ENCODE measurements around the gene MMP10.

Gene MMP10

DNA sequence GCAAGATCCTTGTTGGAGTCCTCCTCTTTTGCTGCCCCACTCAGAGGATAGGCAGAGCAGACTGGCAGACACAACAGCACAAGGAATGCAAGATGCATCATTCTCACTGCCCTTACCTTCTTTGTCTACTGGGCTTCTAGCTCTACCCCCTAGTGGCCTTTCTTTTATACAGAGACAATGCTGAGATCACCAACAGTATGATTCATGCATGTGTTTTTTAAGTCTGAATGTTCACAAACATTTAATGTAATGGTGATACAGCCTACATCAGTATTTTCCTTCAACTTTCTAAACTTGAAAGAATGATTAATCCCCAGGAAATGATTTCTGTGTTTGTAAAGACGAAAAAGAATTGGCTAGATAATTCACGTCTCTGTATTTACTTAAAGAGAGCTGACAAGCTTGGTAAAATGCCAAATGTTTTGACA is at the start of gene MMP10:
Gene MMP10, minus strand, starts transcription at position 138 of the 428 bp plus-strand sequence. Its CDS starts 37 bp downstream, at position 101.
- Mint-ChIP-seq H3K27ac (no peak within 1 kb of the TSS), H3K36me3 (no peaks in the 10 kb centered on the region), H3K9me3 (no peaks in the 10 kb centered on the region), H3K4me1 (no peaks in the 10 kb centered on the region), H3K27me3 (peaks cover 13% of the 10 kb centered on the region), H3K4me3 (no peak within 1 kb of the TSS)

DNA sequence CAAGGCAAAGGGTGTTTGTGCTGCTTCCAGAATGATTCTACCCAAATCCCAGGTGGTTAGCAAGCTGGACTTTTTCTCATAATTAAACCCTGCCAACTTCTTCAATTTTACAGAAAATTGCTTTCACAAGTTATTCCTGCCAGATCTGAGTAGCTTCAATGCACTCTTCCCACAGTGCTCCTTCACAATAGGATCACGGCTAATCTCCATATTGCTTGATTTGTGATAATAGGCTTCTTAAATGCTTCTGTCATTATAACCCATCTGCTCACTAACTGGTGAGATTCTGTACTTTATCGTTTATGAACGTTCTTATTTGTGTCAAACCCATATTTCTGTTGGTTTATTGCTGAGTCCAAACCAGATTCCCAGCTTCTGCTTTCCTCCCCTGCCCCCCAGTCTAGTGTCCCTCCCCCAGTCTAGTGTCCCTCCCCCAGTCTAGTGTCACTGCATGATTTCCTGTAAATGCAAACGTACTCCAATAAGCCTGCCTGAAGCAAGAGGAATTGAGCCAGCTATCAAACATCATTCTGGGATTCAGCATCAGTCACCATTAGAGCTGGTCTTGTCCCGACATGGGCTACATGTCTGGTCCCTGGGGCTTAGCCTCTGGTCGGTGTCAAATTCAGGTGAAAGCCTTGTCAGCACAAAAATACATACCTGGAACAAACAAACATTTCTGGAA is 49.0 kb upstream of the MMP10 start:
- H3K36me3 Mint-ChIP-seq, result no peaks in the 10 kb centered on the region
- no peaks in the 10 kb centered on the region for H3K9me3 Mint-ChIP-seq
- H3K27ac Mint-ChIP-seq, result no peak overlapping the region
- H3K27me3 Mint-ChIP-seq, result peaks cover 25% of the 10 kb centered on the region
- no peak overlapping the region for H3K4me3 Mint-ChIP-seq
- H3K4me1 Mint-ChIP-seq, result no peaks in the 10 kb centered on the region

DNA sequence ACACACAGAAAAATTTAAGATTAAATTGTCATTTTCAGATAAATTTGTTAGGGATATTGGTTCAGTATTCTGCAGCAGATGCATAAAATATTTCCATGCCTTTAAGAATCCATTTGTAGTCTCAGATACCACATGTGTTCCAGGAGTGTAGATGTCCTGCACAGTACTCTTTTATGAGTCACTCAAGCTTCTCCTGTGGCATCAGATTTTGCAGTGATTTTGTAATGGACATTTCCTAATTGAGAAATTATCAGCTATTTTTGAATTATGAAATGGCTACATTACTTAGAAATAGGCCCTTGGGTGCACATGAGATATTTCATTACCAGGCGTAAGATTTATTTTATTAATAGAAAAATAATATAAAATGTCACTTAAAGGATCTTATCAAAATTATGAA is 44.1 kb upstream of the MMP10 start:
- H3K4me1 Mint-ChIP-seq, result no peaks in the 10 kb centered on the region
- H3K4me3 Mint-ChIP-seq, result no peak overlapping the region
- no peaks in the 10 kb centered on the region for H3K9me3 Mint-ChIP-seq
- H3K36me3 Mint-ChIP-seq, result no peaks in the 10 kb centered on the region
- H3K27ac Mint-ChIP-seq, result no peak overlapping the region
- peaks cover 14% of the 10 kb centered on the region for H3K27me3 Mint-ChIP-seq

DNA sequence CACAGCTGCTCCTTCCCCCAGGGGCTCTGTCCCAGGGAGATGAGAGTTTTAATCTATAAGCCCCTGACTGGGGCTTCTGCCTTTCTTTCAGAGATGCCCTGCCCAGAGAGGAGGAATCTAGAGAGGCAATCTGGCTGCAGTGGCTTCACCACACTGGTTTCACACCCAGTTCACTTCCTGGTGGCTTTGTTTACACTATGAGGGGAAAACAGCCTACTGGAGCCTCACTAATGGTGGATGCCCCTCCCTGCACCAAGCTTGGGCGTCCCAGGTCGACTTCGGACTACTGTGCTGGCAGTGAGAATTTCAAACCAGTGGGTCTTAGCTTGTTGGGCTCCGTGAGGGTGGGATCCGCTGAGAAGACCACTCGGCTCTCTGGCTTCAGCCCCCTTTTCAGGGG is 39.1 kb upstream of the MMP10 start:
- H3K4me3 Mint-ChIP-seq, result no peak overlapping the region
- no peaks in the 10 kb centered on the region for H3K4me1 Mint-ChIP-seq
- peaks cover 12% of the 10 kb centered on the region for H3K9me3 Mint-ChIP-seq
- peaks cover 1% of the 10 kb centered on the region for H3K27me3 Mint-ChIP-seq
- no peak overlapping the region for H3K27ac Mint-ChIP-seq
- no peaks in the 10 kb centered on the region for H3K36me3 Mint-ChIP-seq

DNA sequence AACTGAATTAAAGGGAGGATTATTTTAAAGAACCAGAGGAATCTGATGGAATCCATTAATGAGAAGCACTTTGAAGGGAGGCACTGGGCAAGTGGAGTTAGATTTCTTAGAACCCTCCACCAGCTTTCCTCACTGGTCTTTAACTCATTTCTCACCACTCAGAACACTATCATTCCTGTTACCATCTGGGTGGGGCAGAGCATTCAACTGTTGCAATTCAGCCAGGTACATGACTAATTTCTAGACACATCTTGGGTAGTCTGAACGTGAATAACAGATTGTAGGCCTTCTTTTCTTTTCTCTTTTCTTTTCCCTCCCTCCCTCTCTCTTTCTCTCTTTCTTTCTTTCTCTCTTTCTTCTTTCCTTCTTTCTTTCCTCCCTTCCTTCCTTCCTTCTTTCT is 33.1 kb upstream of the MMP10 start:
- no peaks in the 10 kb centered on the region for H3K36me3 Mint-ChIP-seq
- peaks cover 10% of the 10 kb centered on the region for H3K9me3 Mint-ChIP-seq
- no peaks in the 10 kb centered on the region for H3K4me1 Mint-ChIP-seq
- no peak overlapping the region for H3K4me3 Mint-ChIP-seq
- H3K27me3 Mint-ChIP-seq, result peaks cover 2% of the 10 kb centered on the region
- no peak overlapping the region for H3K27ac Mint-ChIP-seq

DNA sequence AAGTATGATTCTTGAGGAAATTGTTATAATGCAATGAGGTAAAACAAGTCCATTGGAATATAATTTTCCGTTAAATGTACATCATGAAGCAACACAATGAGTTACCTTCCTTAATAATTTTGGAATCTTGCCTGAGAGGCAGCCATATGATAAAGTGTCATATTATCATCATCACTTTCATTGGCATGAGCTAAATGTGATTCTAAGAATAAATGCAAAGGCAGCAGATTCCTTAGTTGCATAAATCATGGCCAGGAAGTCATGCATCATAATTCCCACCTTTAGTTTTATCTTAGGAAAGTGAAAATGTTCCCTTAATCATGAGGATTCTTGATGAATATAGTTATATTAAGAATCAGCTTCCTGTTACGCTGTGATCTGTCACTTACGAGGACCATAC is 31.8 kb upstream of the MMP10 start:
- Mint-ChIP-seq H3K27ac (no peak overlapping the region), H3K36me3 (no peaks in the 10 kb centered on the region), H3K4me3 (no peak overlapping the region), H3K4me1 (no peaks in the 10 kb centered on the region), H3K27me3 (peaks cover 2% of the 10 kb centered on the region), H3K9me3 (peaks cover 7% of the 10 kb centered on the region)

DNA sequence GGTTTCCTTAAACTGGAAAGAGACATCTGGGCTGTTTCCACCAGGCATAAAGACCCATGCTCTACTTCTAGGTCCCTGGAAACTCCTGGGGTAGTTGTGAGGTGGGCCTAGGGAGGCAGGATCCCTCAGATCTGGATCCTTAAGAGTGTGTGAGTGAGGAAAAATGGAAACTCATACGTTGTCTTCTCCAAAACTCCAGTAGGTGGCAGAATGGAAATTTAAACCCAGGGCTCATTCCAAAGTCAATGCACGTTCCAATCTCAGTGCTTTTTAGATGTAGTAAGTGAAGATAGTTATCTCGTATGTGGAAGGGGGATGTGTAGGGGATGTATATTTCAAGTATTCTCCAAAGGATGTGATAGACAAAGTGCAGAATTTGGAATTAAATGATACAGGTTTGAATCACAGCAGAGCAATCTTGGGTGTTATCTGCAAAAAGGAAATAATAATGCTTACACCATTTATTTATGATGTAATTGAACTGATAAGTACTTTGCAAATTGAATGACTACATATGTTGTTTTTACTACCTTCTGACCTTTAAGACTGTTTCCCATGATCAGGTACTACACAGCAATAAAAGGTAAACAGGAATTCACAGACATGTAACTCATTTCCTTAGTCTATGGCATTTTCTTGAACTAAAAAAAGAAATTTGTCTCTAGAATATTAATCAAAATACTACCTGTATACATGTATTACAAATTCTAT is 30.7 kb upstream of the MMP10 start:
- Mint-ChIP-seq H3K36me3 (no peaks in the 10 kb centered on the region), H3K4me3 (no peak overlapping the region), H3K27me3 (peaks cover 1% of the 10 kb centered on the region), H3K27ac (no peak overlapping the region), H3K9me3 (no peaks in the 10 kb centered on the region), H3K4me1 (no peaks in the 10 kb centered on the region)

DNA sequence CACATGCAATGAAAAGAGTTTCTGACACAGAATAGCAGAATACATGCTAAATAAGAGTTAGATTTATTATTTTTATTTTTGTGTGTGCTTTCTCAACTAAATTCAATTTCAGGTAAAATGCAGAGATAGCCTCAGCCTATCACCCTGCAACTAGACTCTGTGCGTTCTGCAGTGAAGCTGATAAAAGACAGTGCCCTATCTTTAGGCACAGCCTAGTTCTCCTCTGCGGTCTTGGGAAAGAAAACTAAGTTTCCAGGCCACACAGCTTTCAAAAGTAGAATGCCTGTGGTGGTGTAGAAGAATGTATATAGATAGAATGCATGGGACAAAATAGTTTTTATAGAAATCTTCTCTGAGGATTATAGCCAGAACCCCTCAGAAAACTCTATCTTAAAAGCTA is 29.5 kb upstream of the MMP10 start:
- no peak overlapping the region for H3K27ac Mint-ChIP-seq
- H3K27me3 Mint-ChIP-seq, result peaks cover 1% of the 10 kb centered on the region
- no peaks in the 10 kb centered on the region for H3K4me1 Mint-ChIP-seq
- H3K9me3 Mint-ChIP-seq, result no peaks in the 10 kb centered on the region
- H3K36me3 Mint-ChIP-seq, result no peaks in the 10 kb centered on the region
- H3K4me3 Mint-ChIP-seq, result no peak overlapping the region

DNA sequence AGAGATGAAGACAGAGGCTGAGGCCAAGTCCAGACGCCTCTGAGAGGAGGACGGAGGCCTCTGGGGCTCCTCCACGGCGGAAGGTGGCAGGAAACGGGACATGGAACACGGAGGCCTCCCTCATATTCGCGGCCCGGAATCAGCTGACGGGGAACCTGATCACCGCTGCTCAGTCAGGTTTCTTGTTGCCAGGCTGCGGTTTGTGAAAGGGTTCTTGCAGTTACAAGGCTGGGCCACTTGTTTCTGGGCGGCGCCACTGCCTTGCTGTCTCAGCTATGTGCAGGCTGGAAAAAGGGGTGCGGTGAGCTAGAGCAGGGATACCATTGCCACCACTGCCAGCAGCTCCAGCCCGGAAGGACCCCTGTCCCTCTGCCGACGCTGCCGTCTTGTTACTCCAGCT is 27.5 kb upstream of the MMP10 start:
- Mint-ChIP-seq H3K36me3 (no peaks in the 10 kb centered on the region), H3K27ac (no peak overlapping the region), H3K4me3 (no peak overlapping the region), H3K4me1 (no peaks in the 10 kb centered on the region), H3K27me3 (peaks cover 6% of the 10 kb centered on the region), H3K9me3 (no peaks in the 10 kb centered on the region)

DNA sequence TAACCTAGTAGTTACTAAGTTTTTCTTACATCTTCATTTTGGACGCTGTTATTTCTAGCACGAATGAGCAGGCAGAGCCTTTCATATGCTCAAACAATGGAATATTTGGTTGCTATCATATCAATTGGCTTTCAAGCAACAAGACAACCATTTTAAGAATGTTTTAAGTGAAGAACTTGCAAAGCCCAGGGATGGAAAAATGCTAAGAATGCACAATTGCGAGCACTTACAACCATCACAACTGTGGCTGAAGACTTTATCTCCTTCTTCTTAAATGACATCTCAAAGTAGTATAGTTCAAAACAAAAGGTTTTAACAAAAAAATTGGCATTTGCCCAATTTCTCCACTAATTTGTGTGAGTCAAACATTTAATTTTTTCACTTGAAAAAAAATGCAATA is 25.9 kb upstream of the MMP10 start:
- peaks cover 9% of the 10 kb centered on the region for H3K27me3 Mint-ChIP-seq
- no peaks in the 10 kb centered on the region for H3K9me3 Mint-ChIP-seq
- no peaks in the 10 kb centered on the region for H3K36me3 Mint-ChIP-seq
- H3K4me1 Mint-ChIP-seq, result no peaks in the 10 kb centered on the region
- H3K4me3 Mint-ChIP-seq, result no peak overlapping the region
- H3K27ac Mint-ChIP-seq, result no peak overlapping the region

DNA sequence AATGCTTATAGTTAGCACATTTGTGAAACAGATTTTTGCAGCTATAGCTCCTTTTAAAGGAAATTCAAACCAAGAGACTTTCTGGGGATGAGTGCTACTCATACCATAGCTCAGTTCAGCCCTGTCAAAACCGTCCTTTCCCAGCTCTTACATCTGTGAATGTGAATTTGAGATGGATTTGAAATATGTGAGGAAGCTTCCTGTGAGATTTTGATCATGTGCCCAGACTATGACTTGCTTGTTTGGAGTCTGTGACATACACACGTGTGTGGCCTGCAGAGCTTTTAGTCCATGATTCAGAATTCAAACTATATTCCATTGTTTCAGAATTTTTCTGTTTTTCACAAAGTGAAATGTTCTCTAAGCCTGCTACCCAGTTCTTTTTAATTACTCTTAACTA is 21.9 kb upstream of the MMP10 start:
- H3K9me3 Mint-ChIP-seq, result no peaks in the 10 kb centered on the region
- no peak overlapping the region for H3K4me3 Mint-ChIP-seq
- H3K4me1 Mint-ChIP-seq, result no peaks in the 10 kb centered on the region
- peaks cover 8% of the 10 kb centered on the region for H3K27me3 Mint-ChIP-seq
- no peaks in the 10 kb centered on the region for H3K36me3 Mint-ChIP-seq
- H3K27ac Mint-ChIP-seq, result no peak overlapping the region

DNA sequence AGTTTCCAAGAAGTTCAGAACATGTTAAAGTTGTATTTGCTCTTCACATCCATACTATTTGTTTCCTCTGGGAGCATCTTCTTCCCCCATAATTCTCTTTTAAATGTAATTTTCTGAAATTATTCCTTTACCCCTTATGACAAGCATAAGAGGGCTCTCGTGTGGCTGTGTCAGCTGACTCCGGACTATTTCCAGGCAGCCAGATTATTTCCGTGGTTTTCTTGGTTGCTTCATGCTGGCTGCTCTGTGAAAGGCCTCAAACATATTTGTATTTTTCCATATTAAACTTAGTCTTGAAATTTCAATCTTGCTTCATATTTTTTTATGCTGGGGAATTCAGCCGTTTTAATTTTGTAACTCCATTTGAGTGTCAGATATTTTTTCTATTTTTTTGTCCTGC is 20.3 kb upstream of the MMP10 start:
- no peaks in the 10 kb centered on the region for H3K4me1 Mint-ChIP-seq
- H3K27ac Mint-ChIP-seq, result no peak overlapping the region
- no peaks in the 10 kb centered on the region for H3K9me3 Mint-ChIP-seq
- no peak overlapping the region for H3K4me3 Mint-ChIP-seq
- H3K27me3 Mint-ChIP-seq, result peaks cover 8% of the 10 kb centered on the region
- no peaks in the 10 kb centered on the region for H3K36me3 Mint-ChIP-seq

DNA sequence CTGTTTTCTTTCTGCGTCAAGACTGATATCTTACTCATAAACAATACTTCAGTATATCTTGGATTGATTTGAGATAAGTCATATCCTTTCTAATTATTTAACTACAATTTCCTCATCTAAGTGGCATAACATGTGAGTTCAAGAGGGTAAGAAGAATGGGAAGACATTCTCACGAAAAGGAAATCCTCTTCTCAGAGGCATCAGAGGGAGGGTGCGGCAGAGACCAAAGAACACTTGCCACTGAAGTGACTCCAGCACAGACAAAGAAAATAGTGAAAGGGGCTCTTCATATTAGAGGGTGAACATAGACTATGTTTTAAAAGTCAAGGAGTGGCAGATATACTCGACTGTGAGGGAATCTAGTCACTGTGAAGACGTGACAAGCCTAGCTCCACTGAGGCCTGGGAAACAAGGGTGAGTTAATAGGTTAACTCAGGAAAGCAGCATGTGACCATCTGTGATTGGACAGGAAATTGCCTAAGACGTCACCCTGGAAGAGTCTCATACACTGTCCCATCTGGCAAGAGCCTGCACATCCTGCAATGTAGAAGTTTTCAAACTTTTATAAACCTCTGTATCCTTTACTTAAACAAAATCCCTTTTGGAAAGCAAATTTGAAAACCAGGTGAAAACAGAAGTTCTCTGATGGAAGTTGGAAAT is 19.4 kb upstream of the MMP10 start:
- Mint-ChIP-seq H3K27ac (no peak overlapping the region), H3K36me3 (no peaks in the 10 kb centered on the region), H3K4me1 (no peaks in the 10 kb centered on the region), H3K9me3 (no peaks in the 10 kb centered on the region), H3K27me3 (peaks cover 8% of the 10 kb centered on the region), H3K4me3 (no peak overlapping the region)

DNA sequence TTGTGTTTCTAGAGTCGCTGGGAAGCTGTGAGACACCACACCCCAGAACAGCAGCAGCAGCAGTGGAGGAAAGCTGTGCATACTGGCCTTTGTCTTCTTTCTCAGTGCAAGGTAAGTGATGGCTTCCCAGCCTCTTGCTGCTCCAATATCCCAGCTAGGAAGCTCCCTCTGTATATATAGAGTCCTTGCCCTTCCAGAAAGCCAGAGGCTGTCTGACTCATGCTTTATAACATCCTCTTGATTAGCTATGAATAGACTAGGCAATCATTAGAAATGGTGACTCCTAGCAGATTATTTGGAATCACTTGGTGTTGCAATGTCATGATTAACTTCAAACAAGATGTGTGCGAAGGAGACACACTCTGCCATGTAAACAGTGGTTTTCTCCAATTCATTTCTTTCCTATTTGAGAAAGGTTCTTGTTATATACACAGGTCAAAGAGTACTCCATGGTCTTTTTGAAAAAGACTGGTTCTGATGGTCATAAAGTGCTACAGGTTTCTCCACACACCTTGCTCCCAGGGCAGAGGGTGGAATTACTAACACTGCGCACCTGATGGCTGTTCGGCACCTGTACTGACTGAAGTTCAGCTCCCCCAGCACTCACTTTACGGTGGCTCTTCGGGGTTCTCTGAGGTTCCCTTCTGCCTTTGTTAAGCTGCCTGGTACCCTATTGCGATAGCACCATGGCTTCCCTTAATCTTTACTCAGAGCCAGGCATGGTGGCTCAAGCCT is 17.8 kb upstream of the MMP10 start, which contains the start of gene MMP1:
Gene MMP1, minus strand, starts transcription at position 149 of the 735 bp plus-strand sequence. Its CDS starts 68 bp downstream, at position 81.
- Mint-ChIP-seq H3K4me3 (no peak within 1 kb of the TSS), H3K27ac (no peak within 1 kb of the TSS)

DNA sequence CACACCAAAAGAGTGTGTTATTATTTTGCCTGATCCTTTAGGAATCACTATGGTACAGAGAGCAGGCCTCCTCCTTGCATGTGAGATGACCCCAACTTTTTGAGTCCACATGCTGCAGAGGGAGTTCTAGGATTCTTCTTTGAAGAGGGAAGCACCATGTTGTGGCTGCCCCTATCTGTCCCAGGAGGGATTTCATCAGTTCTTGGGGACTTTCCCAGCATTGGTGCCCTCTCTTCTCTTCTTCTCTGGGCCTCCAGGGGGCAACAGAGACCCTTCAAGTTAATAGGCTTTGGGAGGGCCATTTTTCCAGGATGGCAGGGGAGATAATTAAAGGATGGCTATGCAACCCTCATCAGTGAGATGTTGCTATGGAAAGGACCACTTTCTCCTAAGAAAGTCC is 14.0 kb upstream of the MMP10 start:
- H3K4me1 Mint-ChIP-seq, result no peaks in the 10 kb centered on the region
- H3K9me3 Mint-ChIP-seq, result no peaks in the 10 kb centered on the region
- H3K36me3 Mint-ChIP-seq, result no peaks in the 10 kb centered on the region
- no peak overlapping the region for H3K4me3 Mint-ChIP-seq
- H3K27ac Mint-ChIP-seq, result no peak overlapping the region
- peaks cover 2% of the 10 kb centered on the region for H3K27me3 Mint-ChIP-seq

More for the DNA sequence above, 17.8 kb upstream of the MMP10 start, which contains the start of gene MMP1:
- H3K4me1 Mint-ChIP-seq, result no peaks in the 10 kb centered on the region
- H3K27me3 Mint-ChIP-seq, result peaks cover 4% of the 10 kb centered on the region
- no peaks in the 10 kb centered on the region for H3K36me3 Mint-ChIP-seq
- no peaks in the 10 kb centered on the region for H3K9me3 Mint-ChIP-seq
